Measurements from ENCODE around the gene RPL7L1.
"Not testable (repeated sequence)": the region's sequence is repeated elsewhere in the genome, so short reads cannot be mapped to it uniquely, and the experiment has no call there.

Gene RPL7L1

GRCh38 chr6:42891199-42891722 lies 11.8 kb downstream of the RPL7L1 start:
- peak in 1 of 6 experiments; percentile 27 for DNase-seq

DNA sequence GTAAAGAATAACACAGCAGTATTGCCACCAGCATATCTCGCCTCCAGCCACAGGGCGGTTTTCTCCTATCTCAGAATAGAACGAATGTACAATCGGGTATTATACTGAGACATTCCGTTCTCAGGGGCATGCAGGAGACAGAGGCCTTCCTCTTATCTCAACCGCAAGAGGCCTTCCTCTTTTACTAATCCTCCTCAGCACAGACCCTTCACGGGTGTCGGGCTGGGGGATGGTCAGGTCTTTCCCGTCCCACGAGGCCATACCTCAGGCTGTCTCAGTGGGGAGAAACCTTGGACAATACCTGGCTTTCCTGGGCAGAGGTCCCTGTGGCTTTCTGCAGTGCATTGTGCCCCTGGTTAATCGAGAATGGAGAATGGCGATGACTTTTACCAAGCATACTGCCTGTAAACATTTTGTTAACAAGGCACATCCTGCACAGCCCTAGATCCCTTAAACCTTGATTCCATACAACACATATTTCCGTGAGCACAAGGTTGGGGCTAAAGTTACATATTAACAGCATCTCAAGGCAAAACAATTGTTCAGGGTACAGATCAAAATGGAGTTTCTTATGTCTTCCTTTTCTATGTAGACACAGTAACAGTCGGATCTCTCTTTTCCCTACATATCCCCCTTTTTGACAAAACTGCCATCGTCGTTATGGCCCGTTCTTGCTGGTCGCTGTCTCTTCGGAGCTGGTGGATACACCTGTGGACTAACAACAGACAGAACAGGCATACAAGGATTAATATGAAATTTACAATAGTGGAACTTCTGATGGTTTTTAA lies 14.8 kb downstream of the RPL7L1 start:
- not testable (repeated sequence) for DNase-seq

- no peak for DNase-seq
Measured at GRCh38 chr6:42896178-42896719, 16.8 kb downstream of the RPL7L1 start.

- peak; percentile 26 to 73 (median 58) for DNase-seq
Measured at GRCh38 chr6:42898891-42899361, 19.5 kb downstream of the RPL7L1 start.

DNA sequence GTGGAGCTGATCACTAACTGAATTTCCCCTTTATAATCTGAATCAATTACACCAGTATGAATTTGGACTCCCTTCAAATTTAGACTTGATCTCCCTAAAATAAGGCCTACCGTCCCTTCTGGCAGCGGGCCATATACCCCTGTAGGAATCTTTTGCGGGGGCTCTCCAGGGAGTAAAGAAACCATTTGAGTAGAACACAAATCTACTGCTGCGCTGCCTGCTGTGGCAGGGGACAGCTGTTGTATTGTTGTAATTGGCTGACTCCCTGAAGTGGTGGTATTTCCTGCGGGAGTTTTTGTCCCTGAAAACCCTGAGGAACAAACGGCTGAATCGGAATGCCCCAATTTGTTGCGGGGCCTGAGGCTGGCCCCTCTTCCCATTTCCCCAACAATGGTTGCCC lies 20.5 kb downstream of the RPL7L1 start:
- DNase-seq: no peak

DNA sequence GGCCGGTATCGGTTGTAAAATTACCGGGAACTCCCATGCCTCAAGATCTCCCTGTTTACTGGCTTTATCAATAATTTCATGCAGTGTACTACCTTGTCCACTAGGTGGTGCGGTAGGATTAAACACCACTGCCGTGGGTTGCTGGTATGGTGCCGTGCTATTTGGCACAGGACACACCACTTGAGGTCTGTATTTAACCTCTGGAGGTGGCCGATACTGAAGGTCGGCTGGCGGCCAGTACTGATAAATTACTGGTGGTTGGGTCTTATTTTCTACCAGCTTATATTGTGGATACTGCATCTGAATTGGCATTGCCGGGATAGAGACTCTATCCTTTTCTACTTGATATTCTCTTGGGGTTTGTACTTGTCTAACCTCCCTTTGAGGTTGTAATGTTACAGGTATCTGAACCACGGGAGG lies 22.1 kb downstream of the RPL7L1 start:
- DNase-seq: peak; percentile 29 to 85 (median 60)

DNA sequence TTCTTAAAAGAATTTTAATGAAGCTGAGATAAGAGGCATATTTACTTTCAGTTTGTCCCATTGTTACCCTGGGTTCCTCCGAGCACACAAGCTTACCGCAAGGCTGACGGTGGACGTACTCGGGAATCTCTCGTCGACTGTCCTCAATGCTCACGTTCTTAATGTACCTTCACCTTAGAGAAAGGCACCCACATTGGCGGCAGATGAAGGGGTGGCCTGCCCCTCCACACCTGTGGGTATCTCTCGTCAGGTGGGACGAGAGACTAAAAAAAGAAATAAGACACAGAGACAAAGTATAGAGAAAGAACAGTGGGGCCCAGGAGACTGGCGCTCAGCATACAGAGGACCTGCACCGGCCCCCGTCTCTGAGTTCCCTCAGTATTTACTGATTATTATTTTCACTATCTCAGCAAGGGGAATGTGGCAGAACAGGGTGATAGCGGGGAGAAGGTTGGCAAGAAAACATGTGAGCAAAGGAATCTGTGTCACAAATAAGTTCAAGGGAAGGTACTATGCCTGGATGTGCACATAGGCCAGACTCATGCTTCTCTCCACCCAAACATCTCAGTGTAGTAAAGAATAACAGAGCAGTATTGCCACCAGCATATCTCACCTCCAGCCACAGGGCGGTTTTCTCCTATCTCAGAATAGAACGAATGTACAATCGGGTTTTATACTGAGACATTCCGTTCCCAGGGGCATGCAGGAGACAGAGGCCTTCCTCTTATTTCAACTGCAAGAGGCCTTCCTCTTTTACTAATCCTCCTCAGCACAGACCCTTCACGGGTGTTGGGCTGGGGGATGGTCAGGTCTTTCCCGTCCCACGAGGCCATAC lies 23.2 kb downstream of the RPL7L1 start:
- not testable (repeated sequence) for DNase-seq

DNA sequence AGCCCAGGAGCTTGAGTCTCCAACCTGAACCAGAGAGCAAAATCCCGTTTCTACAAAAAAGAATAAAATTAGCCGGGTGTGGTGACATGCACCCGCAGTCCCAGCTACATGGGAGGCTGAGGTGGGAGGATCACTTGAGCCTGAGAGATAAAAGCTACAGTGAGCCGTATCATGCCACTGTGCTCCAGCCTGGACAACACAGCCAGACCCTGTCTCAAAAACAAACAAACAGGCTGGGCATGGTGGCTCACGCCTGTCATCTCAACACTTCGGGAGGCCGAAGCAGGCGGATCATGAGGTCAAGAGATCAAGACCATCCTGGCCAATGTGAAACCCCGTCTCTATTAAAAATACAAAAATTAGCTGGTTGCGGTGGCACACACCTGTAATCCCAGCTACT lies 25.1 kb downstream of the RPL7L1 start:
- DNase-seq: no peak

- DNase-seq: no peak
Measured at GRCh38 chr6:42907336-42907735, 27.9 kb downstream of the RPL7L1 start.

GRCh38 chr6:42909835-42910234 lies 30.4 kb downstream of the RPL7L1 start:
- DNase-seq: no peak

DNA sequence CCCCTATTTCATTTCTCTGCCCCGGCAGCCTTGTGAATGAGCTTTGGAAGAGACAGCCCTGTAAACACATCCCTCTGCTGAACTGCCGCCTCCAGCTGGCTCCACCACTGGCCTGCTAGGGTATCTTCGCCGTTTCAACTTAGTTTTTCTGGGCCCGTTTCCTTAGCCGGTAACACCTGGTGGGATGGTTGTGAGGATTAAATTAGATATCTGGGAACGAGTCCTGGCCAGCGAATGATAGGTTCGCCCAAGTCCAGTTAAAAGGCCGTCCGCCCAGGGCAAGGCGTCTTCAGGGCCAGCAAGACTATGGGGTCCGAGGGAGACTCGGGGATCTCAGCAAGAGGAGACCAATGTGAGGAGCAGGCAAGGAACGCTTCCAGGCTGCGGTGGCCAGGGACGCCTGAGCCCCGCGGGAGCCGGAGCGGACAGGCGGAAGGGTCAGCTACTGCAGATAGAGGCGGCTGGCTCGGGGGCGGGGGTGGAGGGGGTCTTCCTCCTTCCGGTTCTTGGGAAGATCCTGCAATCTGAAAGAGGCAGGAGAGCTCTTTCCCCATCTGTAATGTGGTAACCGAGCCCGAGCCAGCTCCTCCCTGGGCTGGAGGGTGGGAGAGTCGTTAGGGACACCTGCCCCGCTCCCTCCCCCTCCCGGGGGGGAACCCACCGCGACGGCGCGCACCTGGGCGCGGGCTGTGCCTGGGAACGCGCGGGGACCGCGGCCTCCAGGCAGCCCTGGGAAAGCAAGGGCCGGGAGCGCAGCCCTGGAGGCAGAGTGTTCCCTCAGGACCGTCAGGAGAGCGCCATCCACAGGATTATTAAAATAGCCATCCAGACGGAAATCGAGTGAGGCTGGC lies 32.0 kb downstream of the RPL7L1 start:
- DNase-seq: peak in 2 of 6 experiments; percentile 14 to 27

DNA sequence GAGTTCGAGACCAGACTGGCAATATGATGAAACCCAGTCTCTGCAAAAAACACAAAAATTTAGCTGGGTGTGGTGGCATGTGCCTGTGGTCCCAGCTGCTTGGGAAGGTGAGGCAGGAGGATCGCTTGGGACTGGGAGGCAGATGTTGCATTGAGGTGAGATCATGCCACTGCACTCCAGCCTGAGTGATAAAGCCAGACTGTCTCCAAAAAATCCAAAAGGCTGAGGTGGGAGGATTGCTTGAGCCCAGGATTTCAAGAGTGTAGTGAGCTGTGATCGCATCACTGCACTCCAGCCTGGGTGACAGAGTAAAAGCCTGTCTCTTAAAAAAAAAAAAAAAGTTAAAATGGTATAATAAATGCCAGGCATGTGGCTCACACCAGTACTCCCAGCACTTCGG lies 35.1 kb downstream of the RPL7L1 start:
- no peak for DNase-seq

DNA sequence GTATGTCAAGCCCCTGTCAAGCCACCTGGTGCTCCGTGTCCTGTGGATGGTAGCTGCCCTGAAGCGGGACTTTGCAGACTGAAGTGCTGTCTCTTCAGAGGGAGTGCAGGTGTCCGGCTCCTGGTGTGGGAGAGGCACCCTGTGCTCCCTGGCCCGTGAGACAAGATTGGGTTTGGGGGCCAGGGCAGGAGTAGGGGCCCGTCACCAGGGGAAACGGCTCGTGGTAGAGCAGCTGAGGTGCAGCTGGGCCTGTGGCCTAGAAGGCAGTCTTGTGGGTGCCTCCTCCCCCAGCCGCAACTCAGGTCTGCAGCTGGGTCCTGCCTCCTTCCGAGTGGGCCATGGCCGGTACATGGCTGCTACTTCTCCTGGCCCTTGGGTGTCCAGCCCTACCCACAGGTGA lies 36.3 kb downstream of the RPL7L1 start, which contains the start of gene PTCRA:
Gene PTCRA (plus strand): TSS at position 322 of the 400 bp plus-strand sequence. CDS start 17 bp downstream, at position 339.
- DNase-seq: no peak

- no peak for DNase-seq
Measured at GRCh38 chr6:42916288-42916687, 36.9 kb downstream of the RPL7L1 start.

GRCh38 chr6:42921801-42922200 lies 42.4 kb downstream of the RPL7L1 start:
- DNase-seq: no peak

DNA sequence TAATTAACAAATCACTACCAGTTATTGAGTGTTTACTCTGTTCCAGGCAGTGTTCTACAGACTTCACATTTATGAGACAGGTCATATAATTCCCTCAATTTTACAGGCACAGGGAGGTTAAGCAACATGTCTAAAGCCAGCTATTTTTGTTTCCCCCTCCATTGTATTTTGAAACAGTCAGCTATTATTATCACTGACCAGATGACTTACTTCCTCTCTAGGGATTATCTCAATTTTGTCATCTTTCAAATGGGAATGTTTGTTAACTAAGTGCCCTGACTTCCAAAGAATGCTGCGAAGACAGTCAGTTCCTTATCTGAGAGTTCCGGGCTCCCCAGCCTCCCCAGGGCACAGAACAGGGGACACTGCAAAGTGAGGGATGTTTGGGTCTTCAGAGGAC lies 44.2 kb downstream of the RPL7L1 start:
- no peak for DNase-seq

DNA sequence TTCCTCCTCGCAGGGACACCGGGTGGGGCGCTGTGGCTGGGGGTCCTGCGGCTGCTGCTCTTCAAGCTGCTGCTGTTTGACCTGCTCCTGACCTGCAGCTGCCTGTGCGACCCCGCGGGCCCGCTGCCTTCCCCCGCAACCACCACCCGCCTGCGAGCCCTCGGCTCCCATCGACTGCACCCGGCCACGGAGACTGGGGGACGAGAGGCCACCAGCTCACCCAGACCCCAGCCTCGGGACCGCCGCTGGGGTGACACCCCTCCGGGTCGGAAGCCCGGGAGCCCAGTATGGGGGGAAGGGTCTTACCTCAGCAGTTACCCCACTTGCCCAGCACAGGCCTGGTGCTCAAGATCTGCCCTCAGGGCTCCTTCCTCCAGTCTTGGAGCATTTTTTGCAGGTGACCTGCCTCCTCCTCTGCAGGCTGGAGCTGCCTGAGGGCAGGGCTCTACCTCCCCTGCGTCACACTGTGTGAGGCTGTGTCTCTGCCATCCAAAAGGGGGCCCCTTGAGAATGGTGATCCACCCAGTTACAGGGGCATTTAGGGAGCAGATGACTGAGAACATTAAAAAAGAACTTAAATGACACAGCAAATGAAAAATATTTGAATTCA lies 45.9 kb downstream of the RPL7L1 start:
- no peak for DNase-seq

DNA sequence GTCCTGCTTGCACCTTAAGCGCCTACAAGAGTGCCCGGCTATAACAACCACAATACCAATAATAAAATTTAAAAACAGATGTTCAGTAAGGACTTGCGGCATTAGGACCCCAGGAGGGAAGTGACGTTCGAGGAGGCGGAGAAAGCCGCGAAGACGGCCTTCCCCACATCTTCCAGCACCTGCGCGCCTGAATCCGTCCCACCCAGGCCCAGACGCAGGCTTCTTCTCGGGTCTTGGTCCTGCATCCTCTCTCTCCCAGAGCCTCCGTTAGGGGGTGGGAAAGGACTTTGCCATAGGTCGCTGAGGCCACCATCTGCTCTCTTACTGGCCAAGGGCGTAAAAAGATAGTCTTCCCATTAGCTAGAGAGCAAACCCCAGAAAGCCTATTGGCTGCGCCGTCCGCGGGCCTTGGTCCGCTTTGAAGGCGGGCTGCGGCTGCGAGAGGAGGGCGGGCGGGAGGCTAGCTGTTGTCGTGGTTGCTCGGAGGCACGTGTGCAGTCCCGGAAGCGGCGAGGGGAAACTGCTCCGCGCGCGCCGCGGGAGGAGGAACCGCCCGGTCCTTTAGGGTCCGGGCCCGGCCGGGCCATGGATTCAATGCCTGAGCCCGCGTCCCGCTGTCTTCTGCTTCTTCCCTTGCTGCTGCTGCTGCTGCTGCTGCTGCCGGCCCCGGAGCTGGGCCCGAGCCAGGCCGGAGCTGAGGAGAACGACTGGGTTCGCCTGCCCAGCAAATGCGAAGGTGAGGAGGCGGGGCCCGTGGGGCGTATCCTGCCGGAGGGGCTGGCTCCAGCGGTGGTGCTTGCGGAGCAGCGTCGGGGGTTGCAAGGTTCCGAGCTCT lies 49.8 kb downstream of the RPL7L1 start, which contains the start of gene CNPY3:
Gene CNPY3 (plus strand): TSS at position 495 of the 835 bp plus-strand sequence. CDS start 91 bp downstream, at position 586.
- peak; percentile 88 to 96 (median 93) for DNase-seq

DNA sequence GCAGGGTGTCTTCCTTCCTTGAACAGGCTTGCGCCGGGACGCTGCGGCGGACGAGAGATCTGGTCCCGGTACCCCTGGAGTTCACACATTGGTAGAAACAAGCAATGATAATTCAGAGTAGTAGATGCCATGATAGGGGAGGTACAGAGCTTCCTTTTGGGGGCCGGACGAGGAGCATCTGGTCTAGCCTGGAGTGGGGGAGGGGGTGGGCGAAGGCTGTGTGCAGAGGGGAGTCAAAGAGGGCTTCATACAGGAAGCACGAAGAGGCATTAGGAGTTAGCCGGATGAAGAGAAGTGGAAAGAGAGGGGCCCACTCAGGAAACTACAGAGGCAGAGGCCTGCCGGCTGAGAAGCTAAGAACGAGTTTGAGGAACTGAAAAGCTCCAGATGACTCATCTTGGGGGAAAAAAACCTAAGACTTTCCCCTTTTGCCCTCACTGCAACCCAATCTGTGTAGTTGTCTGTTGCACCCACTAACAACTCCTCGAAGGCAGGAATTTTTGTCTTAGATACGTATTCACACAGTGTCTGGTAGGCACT lies 50.5 kb downstream of the RPL7L1 start:
- peak in 3 of 6 experiments; percentile 48 to 64 (median 55) for DNase-seq

GRCh38 chr6:42932412-42932811 lies 53.0 kb downstream of the RPL7L1 start:
- DNase-seq: no peak

Data from stimulated activated naive CD4-positive, alpha-beta T cell (primary cell).